HEK293 (cell line): ENCODE data around the gene ZNF585A.

ENCODE experiments used
- GFI1B ChIP-seq: fragments of 450-650 bp; formaldehyde crosslinking; IDR thresholded peaks from 2 replicates; pipeline ENCODE4 v1.5.1; 2016; ENCODE audit warnings: missing biosample characterization, missing genetic modification characterization
- TSHZ1 ChIP-seq: fragments of 450-650 bp; formaldehyde crosslinking; IDR thresholded peaks from 2 replicates; pipeline ENCODE4 v1.5.1; 2016; ENCODE audit warnings: missing biosample characterization, missing genetic modification characterization, borderline replicate concordance
- WT1 ChIP-seq: fragments of 450-650 bp; formaldehyde crosslinking; IDR thresholded peaks from 2 replicates; pipeline ENCODE4 v1.5.1; 2016; ENCODE audit warnings: missing biosample characterization, missing genetic modification characterization
- ZBTB20 ChIP-seq: fragments of 450-650 bp; formaldehyde crosslinking; IDR thresholded peaks from 2 replicates; pipeline ENCODE4 v1.5.1; 2016; ENCODE audit warnings: missing biosample characterization, missing genetic modification characterization
- ZIC2 ChIP-seq: fragments of 450-650 bp; formaldehyde crosslinking; IDR thresholded peaks from 2 replicates; pipeline ENCODE4 v1.5.1; 2016; ENCODE audit warnings: missing biosample characterization, missing genetic modification characterization
- ZNF10 ChIP-seq: fragments of 450-650 bp; formaldehyde crosslinking; IDR thresholded peaks from 2 replicates; pipeline ENCODE4 v1.5.1; 2017; ENCODE audit warnings: missing biosample characterization, missing genetic modification characterization
- ZNF132 ChIP-seq: fragments of 450-650 bp; formaldehyde crosslinking; IDR thresholded peaks from 2 replicates; pipeline ENCODE4 v1.5.1; 2017; ENCODE audit warnings: missing biosample characterization, missing genetic modification characterization, borderline replicate concordance
- ZNF140 ChIP-seq: fragments of 450-650 bp; formaldehyde crosslinking; IDR thresholded peaks from 2 replicates; pipeline ENCODE4 v1.5.1; 2016; ENCODE audit warnings: missing biosample characterization, missing genetic modification characterization
- ZNF169 ChIP-seq: fragments of 450-650 bp; formaldehyde crosslinking; IDR thresholded peaks from 2 replicates; pipeline ENCODE4 v1.5.1; 2016; ENCODE audit warnings: missing biosample characterization, missing genetic modification characterization
- ZNF223 ChIP-seq: fragments of 450-650 bp; formaldehyde crosslinking; IDR thresholded peaks from 2 replicates; pipeline ENCODE4 v1.5.1; 2016; ENCODE audit warnings: missing biosample characterization, missing genetic modification characterization
- ZNF239 ChIP-seq: fragments of 450-650 bp; formaldehyde crosslinking; IDR thresholded peaks from 2 replicates; pipeline ENCODE4 v1.5.1; 2016; ENCODE audit warnings: missing biosample characterization, missing genetic modification characterization
- ZNF292 ChIP-seq: fragments of 450-650 bp; formaldehyde crosslinking; IDR thresholded peaks from 2 replicates; pipeline ENCODE4 v1.5.1; 2016; ENCODE audit warnings: low read depth, missing biosample characterization, missing genetic modification characterization, borderline replicate concordance
- ZNF391 ChIP-seq: fragments of 450-650 bp; formaldehyde crosslinking; IDR thresholded peaks from 2 replicates; pipeline ENCODE4 v1.5.1; 2016; ENCODE audit warnings: low read depth, missing biosample characterization, missing genetic modification characterization, borderline replicate concordance
- ZNF596 ChIP-seq: fragments of 450-650 bp; IDR thresholded peaks from 2 replicates; pipeline ENCODE4 v1.5.0; 2018; ENCODE audit warnings: missing biosample characterization, mild to moderate bottlenecking, missing genetic modification characterization, moderate library complexity
- ZNF624 ChIP-seq: fragments of 450-650 bp; formaldehyde crosslinking; IDR thresholded peaks from 2 replicates; pipeline ENCODE4 v1.5.1; 2017; ENCODE audit warnings: missing biosample characterization, missing genetic modification characterization
- ZNF660 ChIP-seq: fragments of 450-650 bp; IDR thresholded peaks from 2 replicates; pipeline ENCODE4 v1.5.1; 2018; ENCODE audit warnings: missing biosample characterization, mild to moderate bottlenecking, missing genetic modification characterization
- ZNF664 ChIP-seq: fragments of 450-650 bp; formaldehyde crosslinking; IDR thresholded peaks from 2 replicates; pipeline ENCODE4 v1.5.1; 2016; ENCODE audit warnings: missing biosample characterization, missing genetic modification characterization
- ZNF670 ChIP-seq: fragments of 450-650 bp; formaldehyde crosslinking; IDR thresholded peaks from 2 replicates; pipeline ENCODE4 v1.5.1; 2016; ENCODE audit warnings: missing biosample characterization, missing genetic modification characterization, low read depth
- ZNF677 ChIP-seq: fragments of 450-650 bp; IDR thresholded peaks from 2 replicates; pipeline ENCODE4 v1.5.0; 2018; ENCODE audit warnings: missing biosample characterization, mild to moderate bottlenecking, missing genetic modification characterization, moderate library complexity
- ZNF76 ChIP-seq: fragments of 450-650 bp; formaldehyde crosslinking; IDR thresholded peaks from 2 replicates; pipeline ENCODE4; 2016; ENCODE audit warnings: low read depth, missing biosample characterization, missing genetic modification characterization, borderline replicate concordance
- ZSCAN16 ChIP-seq: fragments of 450-650 bp; formaldehyde crosslinking; IDR thresholded peaks from 2 replicates; pipeline ENCODE4 v1.5.1; 2016; ENCODE audit warnings: missing biosample characterization, missing genetic modification characterization
- ZSCAN23 ChIP-seq: fragments of 450-650 bp; formaldehyde crosslinking; IDR thresholded peaks from 2 replicates; pipeline ENCODE4 v1.5.1; 2016; ENCODE audit warnings: missing biosample characterization, missing genetic modification characterization
- ZSCAN4 ChIP-seq: fragments of 450-650 bp; formaldehyde crosslinking; IDR thresholded peaks from 2 replicates; pipeline ENCODE4 v1.5.1; 2017; ENCODE audit warnings: missing biosample characterization, missing genetic modification characterization
- TF ChIP-seq, protein P1 (sequence below): fragments of 450-650 bp; formaldehyde crosslinking; IDR thresholded peaks from 2 replicates; pipeline ENCODE4 v1.5.1; 2016; ENCODE audit warnings: missing biosample characterization, missing genetic modification characterization, borderline replicate concordance
- TF ChIP-seq, protein P2 (sequence below): sonication (generic); formaldehyde crosslinking; IDR thresholded peaks from 2 replicates; pipeline ENCODE4 v1.8.1; 2022; ENCODE audit warnings: mild to moderate bottlenecking, moderate library complexity, missing genetic modification reagents
- TF ChIP-seq, protein P3 (sequence below): fragments of 450-650 bp; formaldehyde crosslinking; optimal IDR thresholded peaks from 2 replicates; pipeline ENCODE3; 2016; ENCODE audit warnings: missing biosample characterization, mild to moderate bottlenecking, missing genetic modification characterization

ZNF585A gene

DNA sequence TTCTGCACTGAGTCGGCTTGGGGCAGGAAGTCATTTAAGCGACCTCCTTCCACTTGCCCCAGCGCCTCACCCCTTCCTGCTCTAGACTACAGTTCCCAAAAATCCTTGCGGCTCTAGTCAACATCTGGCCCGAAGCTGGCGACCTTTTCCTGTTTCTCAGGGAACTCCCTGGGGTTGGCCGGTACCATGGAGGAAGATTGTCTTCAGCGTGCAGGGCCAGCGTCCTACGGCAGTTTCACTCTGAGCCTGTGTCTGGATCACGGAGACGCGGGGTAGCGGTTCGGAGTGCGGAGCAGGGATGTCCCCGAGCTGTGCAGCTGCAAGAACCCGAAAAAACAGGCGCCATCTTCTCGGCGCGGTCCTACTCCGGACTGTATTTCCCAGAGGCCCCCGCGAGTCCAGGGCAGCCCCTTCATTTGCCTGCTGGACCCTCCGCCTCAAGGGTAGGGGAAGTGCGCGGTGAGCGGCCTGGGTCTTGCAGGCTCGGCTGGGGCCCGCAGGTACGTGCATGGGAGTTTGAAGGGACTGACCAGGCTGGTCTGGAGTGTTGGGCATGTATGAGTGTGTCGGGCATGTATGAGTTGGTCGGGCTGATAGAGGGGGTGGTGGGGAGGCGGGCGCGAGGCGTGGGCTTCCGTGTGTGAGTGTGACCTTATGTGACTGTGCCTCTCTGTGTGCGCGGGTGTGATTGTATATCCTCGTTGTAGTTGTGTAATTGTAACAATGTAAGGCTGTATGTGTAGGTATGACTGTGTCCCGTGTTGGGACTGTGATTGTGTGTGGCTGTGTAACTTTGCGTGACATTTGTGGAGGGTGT lies 45.5 kb upstream of the ZNF585A start, which contains the start of gene ZNF383 (continued):
- TF ChIP-seq, protein P1, sequence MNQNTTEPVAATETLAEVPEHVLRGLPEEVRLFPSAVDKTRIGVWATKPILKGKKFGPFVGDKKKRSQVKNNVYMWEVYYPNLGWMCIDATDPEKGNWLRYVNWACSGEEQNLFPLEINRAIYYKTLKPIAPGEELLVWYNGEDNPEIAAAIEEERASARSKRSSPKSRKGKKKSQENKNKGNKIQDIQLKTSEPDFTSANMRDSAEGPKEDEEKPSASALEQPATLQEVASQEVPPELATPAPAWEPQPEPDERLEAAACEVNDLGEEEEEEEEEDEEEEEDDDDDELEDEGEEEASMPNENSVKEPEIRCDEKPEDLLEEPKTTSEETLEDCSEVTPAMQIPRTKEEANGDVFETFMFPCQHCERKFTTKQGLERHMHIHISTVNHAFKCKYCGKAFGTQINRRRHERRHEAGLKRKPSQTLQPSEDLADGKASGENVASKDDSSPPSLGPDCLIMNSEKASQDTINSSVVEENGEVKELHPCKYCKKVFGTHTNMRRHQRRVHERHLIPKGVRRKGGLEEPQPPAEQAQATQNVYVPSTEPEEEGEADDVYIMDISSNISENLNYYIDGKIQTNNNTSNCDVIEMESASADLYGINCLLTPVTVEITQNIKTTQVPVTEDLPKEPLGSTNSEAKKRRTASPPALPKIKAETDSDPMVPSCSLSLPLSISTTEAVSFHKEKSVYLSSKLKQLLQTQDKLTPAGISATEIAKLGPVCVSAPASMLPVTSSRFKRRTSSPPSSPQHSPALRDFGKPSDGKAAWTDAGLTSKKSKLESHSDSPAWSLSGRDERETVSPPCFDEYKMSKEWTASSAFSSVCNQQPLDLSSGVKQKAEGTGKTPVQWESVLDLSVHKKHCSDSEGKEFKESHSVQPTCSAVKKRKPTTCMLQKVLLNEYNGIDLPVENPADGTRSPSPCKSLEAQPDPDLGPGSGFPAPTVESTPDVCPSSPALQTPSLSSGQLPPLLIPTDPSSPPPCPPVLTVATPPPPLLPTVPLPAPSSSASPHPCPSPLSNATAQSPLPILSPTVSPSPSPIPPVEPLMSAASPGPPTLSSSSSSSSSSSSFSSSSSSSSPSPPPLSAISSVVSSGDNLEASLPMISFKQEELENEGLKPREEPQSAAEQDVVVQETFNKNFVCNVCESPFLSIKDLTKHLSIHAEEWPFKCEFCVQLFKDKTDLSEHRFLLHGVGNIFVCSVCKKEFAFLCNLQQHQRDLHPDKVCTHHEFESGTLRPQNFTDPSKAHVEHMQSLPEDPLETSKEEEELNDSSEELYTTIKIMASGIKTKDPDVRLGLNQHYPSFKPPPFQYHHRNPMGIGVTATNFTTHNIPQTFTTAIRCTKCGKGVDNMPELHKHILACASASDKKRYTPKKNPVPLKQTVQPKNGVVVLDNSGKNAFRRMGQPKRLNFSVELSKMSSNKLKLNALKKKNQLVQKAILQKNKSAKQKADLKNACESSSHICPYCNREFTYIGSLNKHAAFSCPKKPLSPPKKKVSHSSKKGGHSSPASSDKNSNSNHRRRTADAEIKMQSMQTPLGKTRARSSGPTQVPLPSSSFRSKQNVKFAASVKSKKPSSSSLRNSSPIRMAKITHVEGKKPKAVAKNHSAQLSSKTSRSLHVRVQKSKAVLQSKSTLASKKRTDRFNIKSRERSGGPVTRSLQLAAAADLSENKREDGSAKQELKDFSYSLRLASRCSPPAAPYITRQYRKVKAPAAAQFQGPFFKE (tag by site-specific recombination), result no peak; the same call in 1 of the 2 replicates
- TF ChIP-seq ZNF664 (tag by site-specific recombination) (0 out of 2 replicates have a peak, but pooled peaks have one; percentile 2), WT1 (tag by site-specific recombination) (peak; percentile 64), ZNF132 (tag by site-specific recombination) (no peak), ZBTB20 (tag by site-specific recombination) (peak; percentile 96), ZSCAN4 (tag by site-specific recombination) (peak; percentile 77), ZSCAN23 (tag by site-specific recombination) (peak; percentile 67; the same call in 1 of the 2 replicates), ZNF223 (tag by site-specific recombination) (no peak), GFI1B (no peak; the same call in 1 of the 2 replicates), ZNF596 (tag by site-specific recombination) (no peak), ZNF292 (tag by site-specific recombination) (no peak), ZNF670 (peak; percentile 10; the same call in 1 of the 2 replicates), ZNF169 (tag by site-specific recombination) (peak; percentile 90), ZNF677 (tag by site-specific recombination) (no peak), ZNF76 (peak; percentile 99), ZIC2 (tag by site-specific recombination) (peak; percentile 50), ZNF624 (tag by site-specific recombination) (no peak), TSHZ1 (no peak), ZNF391 (peak; percentile 94), ZNF239 (tag by site-specific recombination) (peak; percentile 79), ZNF140 (tag by site-specific recombination) (no peak), ZNF660 (peak; percentile 94), ZNF10 (tag by site-specific recombination) (peak; percentile 51; the same call in 1 of the 2 replicates), ZSCAN16 (tag by site-specific recombination) (peak; percentile 83; the same call in 1 of the 2 replicates)
- TF ChIP-seq, protein P2, sequence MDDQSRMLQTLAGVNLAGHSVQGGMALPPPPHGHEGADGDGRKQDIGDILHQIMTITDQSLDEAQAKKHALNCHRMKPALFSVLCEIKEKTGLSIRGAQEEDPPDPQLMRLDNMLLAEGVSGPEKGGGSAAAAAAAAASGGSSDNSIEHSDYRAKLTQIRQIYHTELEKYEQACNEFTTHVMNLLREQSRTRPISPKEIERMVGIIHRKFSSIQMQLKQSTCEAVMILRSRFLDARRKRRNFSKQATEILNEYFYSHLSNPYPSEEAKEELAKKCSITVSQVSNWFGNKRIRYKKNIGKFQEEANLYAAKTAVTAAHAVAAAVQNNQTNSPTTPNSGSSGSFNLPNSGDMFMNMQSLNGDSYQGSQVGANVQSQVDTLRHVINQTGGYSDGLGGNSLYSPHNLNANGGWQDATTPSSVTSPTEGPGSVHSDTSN, result peak; percentile 78; the same call in 1 of the 2 replicates
- TF ChIP-seq, protein P3, sequence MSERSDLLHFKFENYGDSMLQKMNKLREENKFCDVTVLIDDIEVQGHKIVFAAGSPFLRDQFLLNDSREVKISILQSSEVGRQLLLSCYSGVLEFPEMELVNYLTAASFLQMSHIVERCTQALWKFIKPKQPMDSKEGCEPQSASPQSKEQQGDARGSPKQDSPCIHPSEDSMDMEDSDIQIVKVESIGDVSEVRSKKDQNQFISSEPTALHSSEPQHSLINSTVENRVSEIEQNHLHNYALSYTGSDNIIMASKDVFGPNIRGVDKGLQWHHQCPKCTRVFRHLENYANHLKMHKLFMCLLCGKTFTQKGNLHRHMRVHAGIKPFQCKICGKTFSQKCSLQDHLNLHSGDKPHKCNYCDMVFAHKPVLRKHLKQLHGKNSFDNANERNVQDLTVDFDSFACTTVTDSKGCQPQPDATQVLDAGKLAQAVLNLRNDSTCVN (tag by site-specific recombination), result peak; percentile 94
